Natural killer cell (primary cell): ENCODE data around the gene ILK. TPM values are rescaled to one million over a fixed set of nuclear protein-coding genes. Genes with fewer than 3 reads are reported as not detected.

ENCODE experiments used
- ATAC-seq, 3 donors: fragments of 150-1000 bp in 2 of 3; fragments of 200-7000 bp in 1 of 3; cut with Tn5 transposase; 1 replicate in 1 of 3; 2 replicates in 2 of 3; pipeline ENCODE4 v1.10.0; 2021; ENCODE audit warnings: mild to moderate bottlenecking in 2 of 3, moderate library complexity in 2 of 3
- DNase-seq, 2 donors: peaks; one replicate each; pipeline versions ENCODE4 v3.0.0 to v3.0.0-alpha.2; 2013 to 2021; ENCODE audit warnings: mixed read lengths in 1 of 2
- H3K27ac ChIP-seq: one replicate; pipeline ENCODE4 v1.5.1; 2013; ENCODE audit warnings: mild to moderate bottlenecking, low read length
- H3K27me3 ChIP-seq: one replicate; pipeline ENCODE4 v1.6.1; 2013; ENCODE audit warnings: low read length; ENCODE audit not compliant: control insufficient read depth, insufficient read depth
- H3K36me3 ChIP-seq: one replicate; pipeline ENCODE4 v1.6.1; 2013; ENCODE audit warnings: low read length; ENCODE audit not compliant: control insufficient read depth, insufficient read depth
- H3K4me1 ChIP-seq: one replicate; pipeline ENCODE4 v1.6.1; 2013; ENCODE audit warnings: low read length; ENCODE audit not compliant: control insufficient read depth, insufficient read depth
- H3K4me3 ChIP-seq: one replicate; pipeline ENCODE4 v1.5.1; 2013; ENCODE audit warnings: low read length
- H3K9me3 ChIP-seq: one replicate; pipeline ENCODE4 v1.6.1; 2013; ENCODE audit warnings: low read length; ENCODE audit not compliant: control insufficient read depth, insufficient read depth
- H3K27ac Mint-ChIP-seq, 2 donors: one replicate each; pipeline ENCODE4 v1.8.0; 2022; ENCODE audit warnings: mild to moderate bottlenecking in 2 of 2, mixed read lengths in 2 of 2, moderate library complexity in 1 of 2
- H3K27me3 Mint-ChIP-seq, 2 donors: one replicate each; pipeline ENCODE4 v1.8.0; 2022; ENCODE audit warnings: low read depth in 2 of 2, mixed read lengths in 2 of 2
- H3K36me3 Mint-ChIP-seq: one replicate; pipeline ENCODE4 v1.8.0; 2022; ENCODE audit warnings: mixed read lengths
- H3K4me1 Mint-ChIP-seq, 2 donors: one replicate each; pipeline ENCODE4 v1.8.0; 2022; ENCODE audit warnings: mixed read lengths in 2 of 2
- H3K4me3 Mint-ChIP-seq: one replicate; pipeline ENCODE4 v1.8.0; 2022; ENCODE audit warnings: mild to moderate bottlenecking, moderate library complexity, mixed read lengths
- H3K9me3 Mint-ChIP-seq, 2 donors: one replicate each; pipeline ENCODE4 v1.8.0; 2022; ENCODE audit warnings: mixed read lengths in 2 of 2
- WGBS: methylation state at CpG from one replicate; pipeline ENCODE4 v1.1.7; 2013; ENCODE audit warnings: missing lambda C conversion rate; ENCODE audit not compliant: insufficient coverage; 5-methylcytosine and 5-hydroxymethylcytosine counted together
- intact Hi-C: fragments of 100-400 bp; cut with micrococcal nuclease; formaldehyde crosslinking; loops from one replicate; pipeline ENCODE4 v1.14.2; 2022
- total RNA-seq, 4 donors: library from RNA; stranded (reverse); fragments of 120-200 nt in 1 of 4; gene quantifications; one replicate each; pipeline versions ENCODE4 v1.2.3 to v1.2.4, GENCODE V29; 2013 to 2022
- TF ChIP-seq, protein P1 (sequence below): fragments of 200-600 bp; IDR thresholded peaks from one replicate; pipeline ENCODE4 v1.8.0; 2022; ENCODE audit warnings: antibody characterized with exemption

The ILK gene
- total RNA-seq, 3 donors from 2014 or later (not counting 1 experiment from before 2014, with no cell fraction given) = 109 to 145 (median 142) TPM

GRCh38 chr11:6568191-6568918 is 35.2 kb upstream of the ILK start:
- no peak overlapping the region for H3K27ac Mint-ChIP-seq
- Histone ChIP-seq H3K27ac (no peak overlapping the region), H3K27me3 (no peaks in the 10 kb centered on the region), H3K36me3 (no peaks in the 10 kb centered on the region), H3K4me3 (no peak overlapping the region), H3K4me1 (no peaks in the 10 kb centered on the region), H3K9me3 (no peaks in the 10 kb centered on the region)
- H3K9me3 Mint-ChIP-seq = no peaks in the 10 kb centered on the region
- TF ChIP-seq, protein P1, sequence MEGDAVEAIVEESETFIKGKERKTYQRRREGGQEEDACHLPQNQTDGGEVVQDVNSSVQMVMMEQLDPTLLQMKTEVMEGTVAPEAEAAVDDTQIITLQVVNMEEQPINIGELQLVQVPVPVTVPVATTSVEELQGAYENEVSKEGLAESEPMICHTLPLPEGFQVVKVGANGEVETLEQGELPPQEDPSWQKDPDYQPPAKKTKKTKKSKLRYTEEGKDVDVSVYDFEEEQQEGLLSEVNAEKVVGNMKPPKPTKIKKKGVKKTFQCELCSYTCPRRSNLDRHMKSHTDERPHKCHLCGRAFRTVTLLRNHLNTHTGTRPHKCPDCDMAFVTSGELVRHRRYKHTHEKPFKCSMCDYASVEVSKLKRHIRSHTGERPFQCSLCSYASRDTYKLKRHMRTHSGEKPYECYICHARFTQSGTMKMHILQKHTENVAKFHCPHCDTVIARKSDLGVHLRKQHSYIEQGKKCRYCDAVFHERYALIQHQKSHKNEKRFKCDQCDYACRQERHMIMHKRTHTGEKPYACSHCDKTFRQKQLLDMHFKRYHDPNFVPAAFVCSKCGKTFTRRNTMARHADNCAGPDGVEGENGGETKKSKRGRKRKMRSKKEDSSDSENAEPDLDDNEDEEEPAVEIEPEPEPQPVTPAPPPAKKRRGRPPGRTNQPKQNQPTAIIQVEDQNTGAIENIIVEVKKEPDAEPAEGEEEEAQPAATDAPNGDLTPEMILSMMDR = no peak
- intact Hi-C loops = no loop called here
- ATAC-seq = no peak
- DNase-seq = no peak
- H3K4me3 Mint-ChIP-seq = no peak overlapping the region
- peaks cover 0 to 7% of the 10 kb centered on the region in 2 donors for H3K4me1 Mint-ChIP-seq
- no peaks in the 10 kb centered on the region for H3K36me3 Mint-ChIP-seq
- no peaks in the 10 kb centered on the region for H3K27me3 Mint-ChIP-seq
- 87% methylated on average over 4 of the region's 4 CpGs for WGBS

- peaks cover 0 to 7% of the 10 kb centered on the region in 2 donors for H3K4me1 Mint-ChIP-seq
- H3K4me1 ChIP-seq = no peaks in the 10 kb centered on the region
- H3K27me3 Mint-ChIP-seq = no peaks in the 10 kb centered on the region
- no peak overlapping the region for H3K27ac ChIP-seq
- H3K4me3 ChIP-seq = no peak overlapping the region
- intact Hi-C loops = no loop called here
- no peaks in the 10 kb centered on the region for H3K9me3 Mint-ChIP-seq
- ATAC-seq (no peak), DNase-seq (no peak)
- H3K27ac Mint-ChIP-seq = no peak overlapping the region
- no peaks in the 10 kb centered on the region for H3K27me3 ChIP-seq
- no peaks in the 10 kb centered on the region for H3K36me3 Mint-ChIP-seq
- H3K9me3 ChIP-seq = no peaks in the 10 kb centered on the region
- TF ChIP-seq, protein P1 = no peak
- 93% methylated on average over 5 of the region's 5 CpGs for WGBS
- no peak overlapping the region for H3K4me3 Mint-ChIP-seq
- no peaks in the 10 kb centered on the region for H3K36me3 ChIP-seq
Observed at GRCh38 chr11:6569706-6570105, 33.9 kb upstream of the ILK start.

DNA sequence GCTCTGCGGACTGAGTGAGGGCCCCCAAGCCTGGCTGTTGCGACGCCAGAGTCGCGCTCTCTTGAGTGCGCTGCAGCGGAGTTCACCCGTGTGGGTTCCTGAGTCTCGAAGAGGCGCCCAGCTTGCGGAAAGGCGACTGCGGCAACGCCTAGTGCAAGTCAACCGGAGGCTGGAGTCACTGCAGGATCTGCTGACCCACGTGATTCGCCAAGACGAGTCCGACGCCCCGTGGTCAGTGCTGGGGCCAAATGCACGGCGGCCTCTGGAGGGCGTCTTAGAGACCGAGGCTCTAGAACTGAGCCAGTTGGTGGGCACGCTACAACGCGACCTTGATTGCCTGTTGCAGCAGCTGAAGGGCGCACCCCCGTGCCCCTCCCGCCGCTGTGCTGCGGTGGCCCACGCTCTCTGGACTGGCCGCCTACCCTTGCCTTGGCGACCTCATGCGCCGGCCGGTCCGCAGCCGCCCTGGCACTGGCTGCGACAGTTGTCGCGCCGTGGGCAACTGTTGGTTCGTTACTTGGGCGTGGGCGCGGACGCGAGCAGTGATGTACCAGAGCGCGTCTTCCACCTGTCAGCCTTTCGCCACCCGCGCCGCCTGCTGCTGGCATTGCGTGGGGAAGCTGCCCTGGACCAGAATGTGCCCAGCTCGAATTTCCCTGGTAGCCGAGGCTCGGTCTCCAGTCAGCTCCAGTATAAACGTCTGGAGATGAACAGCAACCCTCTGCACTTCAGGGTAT is 32.7 kb upstream of the ILK start:
- H3K9me3 Mint-ChIP-seq = no peaks in the 10 kb centered on the region

More for the DNA sequence above, 32.7 kb upstream of the ILK start:
- WGBS = 96% methylated on average over 62 of the region's 62 CpGs
- no peaks in the 10 kb centered on the region for H3K27me3 ChIP-seq
- H3K9me3 ChIP-seq = no peaks in the 10 kb centered on the region
- H3K36me3 ChIP-seq = no peaks in the 10 kb centered on the region
- ATAC-seq (no peak), DNase-seq (no peak)
- no peak overlapping the region for H3K27ac ChIP-seq
- Mint-ChIP-seq H3K4me3 (no peak overlapping the region), H3K36me3 (no peaks in the 10 kb centered on the region), H3K4me1 (peaks cover 0 to 7% of the 10 kb centered on the region in 2 donors), H3K27me3 (no peaks in the 10 kb centered on the region), H3K27ac (no peak overlapping the region)
- intact Hi-C loops = no loop called here
- no peaks in the 10 kb centered on the region for H3K4me1 ChIP-seq
- no peak overlapping the region for H3K4me3 ChIP-seq
- TF ChIP-seq, protein P1 = no peak
